Islet of Langerhans (tissue), 1 donor: Measurements from ENCODE around the gene B4GALT5.
"Not testable (repeated sequence)": the region's sequence is repeated elsewhere in the genome, so short reads cannot be mapped to it uniquely, and the experiment has no call there.

Experiments
- FAIRE-seq: peaks from one replicate; lab custom pipeline; 2011; peaks lifted over from hg19 to GRCh38; lab: Jason Lieb, UNC

The B4GALT5 gene

DNA sequence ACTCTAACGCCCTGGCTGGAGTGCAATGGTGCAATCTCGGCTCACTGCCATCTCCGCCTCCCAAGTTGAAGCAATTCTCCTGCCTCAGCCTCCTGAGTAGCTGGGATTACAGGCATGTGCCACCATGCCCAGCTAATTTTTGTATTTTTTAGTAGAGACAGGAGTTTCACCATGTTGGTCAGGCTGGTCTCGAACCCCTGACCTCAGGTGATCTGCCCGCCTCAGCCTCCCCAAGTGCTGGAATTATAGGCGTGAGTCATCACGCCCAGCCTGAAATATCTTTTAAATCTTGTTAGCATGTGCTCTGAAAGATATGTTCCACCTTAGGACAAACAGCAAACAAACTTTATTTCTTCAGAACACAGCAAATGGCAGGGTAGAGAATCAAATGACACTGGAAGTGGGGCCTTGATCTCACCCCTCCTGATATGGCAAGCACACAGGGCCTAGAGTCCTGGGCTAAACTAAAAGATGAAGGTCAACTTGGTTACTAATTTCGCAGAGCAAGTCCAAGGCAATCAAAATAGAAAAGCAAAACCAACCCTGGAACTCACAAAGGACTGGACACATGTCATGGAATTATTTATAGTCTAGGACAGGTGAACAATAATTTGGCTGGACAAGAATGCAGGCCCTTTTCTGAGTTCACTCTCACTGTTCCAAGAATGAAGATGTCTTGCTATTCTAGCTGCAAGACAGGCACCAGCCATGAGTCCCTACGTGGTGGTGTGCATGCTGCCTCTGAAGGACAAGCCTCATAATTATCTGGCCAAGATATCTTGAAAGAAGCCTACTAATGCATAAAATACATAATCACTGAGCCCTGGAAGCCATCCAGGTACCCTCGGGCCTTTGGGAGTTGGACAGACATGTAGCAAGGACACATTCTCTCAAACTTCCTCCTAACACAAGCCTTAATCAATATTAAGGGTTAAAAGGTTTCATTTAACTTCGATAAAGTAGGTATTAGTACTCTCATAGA lies 35.6 kb downstream of the B4GALT5 start:
- FAIRE-seq: no peak

GRCh38 chr20:49676581-49677291 lies 36.9 kb downstream of the B4GALT5 start:
- no peak for FAIRE-seq

DNA sequence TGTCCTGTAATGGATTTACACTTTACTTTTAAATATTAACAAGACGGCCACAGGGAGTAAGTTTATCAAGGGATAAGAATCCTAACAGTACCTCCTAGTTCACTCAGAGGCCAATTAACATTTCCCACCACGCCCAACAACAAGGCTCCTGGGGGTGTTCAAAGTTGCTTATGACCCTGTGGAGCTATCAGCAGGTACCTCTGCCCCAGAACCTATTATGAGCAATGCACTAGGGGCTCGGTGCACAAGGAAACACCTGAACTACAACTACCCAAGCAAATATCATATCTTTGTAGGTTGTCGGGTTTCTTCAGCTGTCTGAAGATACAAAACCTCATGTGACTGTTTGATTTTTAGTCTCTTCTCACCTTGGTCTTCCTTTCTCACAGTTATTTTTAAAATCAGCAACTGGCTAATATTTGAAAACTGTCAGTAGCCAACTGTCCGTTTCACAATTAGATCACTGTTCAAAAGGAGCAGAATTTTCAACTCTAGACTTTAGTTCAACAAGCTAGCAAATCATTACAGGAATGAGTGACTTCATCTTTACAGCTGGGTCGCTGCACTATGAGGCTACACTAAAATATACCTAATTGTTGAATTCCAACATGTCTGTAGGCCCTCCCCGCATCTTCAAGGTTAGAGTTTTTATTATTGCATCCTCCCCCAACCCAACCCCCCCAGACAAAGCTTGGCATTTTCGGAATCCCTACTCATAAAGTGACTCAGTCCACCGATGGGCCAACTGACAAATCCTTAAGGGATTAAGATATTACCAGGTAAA lies 38.1 kb downstream of the B4GALT5 start:
- no peak for FAIRE-seq

DNA sequence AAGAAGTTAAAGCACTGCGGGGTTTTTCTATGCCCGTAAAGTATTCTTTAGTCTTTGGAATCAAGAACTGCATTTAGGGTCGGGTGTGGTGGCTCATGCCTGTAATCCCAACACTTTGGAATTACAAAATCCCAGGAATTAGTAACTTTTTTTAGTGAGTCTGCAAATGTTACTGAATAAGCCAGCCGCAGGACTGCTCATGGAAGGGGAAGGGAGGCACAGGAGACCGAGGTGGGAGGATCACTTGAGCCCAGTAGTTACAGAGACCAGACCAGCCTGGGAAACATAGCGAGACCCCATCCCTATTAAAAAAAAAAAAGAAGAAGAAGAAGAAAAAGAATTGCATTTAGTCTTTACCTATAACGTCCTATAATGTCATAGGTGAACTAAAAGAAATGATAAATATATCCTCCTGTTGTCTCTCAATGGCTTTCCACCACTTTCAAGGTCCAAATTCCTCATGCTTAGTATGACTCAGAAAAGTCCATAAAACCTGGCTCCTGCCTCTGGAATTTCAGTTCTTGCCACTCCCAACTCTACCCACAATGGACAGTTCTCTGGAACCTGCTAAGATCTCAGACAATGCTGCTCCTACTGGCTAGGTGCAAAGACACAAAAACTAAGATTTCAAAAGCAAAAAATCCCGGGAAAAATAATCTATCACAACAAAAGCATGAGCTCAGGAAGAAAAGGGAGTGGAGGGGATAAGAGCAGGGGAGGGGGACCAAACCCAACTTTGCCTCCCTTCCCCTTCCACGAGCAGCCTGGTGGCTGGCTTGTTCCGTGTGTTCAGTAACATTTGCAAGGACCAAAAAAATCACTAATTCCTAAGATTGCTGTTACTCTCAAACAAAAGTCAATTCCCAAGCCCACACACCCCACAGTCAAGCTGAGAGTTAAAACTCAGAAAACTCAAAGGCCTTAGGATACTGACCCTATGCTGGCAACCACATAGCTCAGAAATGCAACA lies 39.0 kb downstream of the B4GALT5 start:
- no peak for FAIRE-seq

GRCh38 chr20:49672096-49672664 lies 41.5 kb downstream of the B4GALT5 start:
- FAIRE-seq: no peak

DNA sequence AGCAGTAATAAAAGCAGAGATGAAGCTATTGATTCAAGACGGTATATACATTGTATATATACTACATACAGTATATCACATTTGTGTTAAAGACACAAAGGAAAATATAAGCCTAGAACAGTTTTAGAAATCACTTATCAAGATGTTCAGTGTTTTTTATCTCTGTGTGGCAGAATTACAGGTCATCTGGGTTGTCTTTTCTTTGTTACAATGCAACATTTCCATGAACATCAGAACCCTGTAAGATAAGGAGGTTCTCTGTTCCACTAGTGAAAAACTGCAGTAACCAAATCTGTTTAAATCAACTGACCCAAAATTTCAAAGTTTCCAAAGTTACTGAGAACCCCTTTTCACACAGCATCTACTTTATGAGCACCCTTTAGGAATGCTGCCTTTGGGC lies 42.2 kb downstream of the B4GALT5 start:
- no peak for FAIRE-seq

GRCh38 chr20:49669601-49670189 lies 44.0 kb downstream of the B4GALT5 start:
- no peak for FAIRE-seq

DNA sequence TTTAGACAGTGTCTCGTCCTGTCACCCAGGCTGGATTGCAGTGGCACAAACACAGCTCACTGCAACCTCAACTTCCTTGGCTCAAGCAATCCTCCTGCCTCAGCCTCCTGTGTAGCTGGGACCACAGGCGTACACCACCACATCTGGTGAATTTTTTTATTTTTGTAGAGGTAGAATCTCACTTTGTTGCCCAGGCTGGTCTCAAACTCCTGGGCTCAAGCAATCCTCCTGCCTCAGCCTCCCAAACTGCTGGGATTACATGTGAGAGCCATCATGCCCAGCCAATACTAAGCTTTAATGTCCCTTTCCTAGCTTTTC lies 44.8 kb downstream of the B4GALT5 start:
- FAIRE-seq: not testable (repeated sequence)

DNA sequence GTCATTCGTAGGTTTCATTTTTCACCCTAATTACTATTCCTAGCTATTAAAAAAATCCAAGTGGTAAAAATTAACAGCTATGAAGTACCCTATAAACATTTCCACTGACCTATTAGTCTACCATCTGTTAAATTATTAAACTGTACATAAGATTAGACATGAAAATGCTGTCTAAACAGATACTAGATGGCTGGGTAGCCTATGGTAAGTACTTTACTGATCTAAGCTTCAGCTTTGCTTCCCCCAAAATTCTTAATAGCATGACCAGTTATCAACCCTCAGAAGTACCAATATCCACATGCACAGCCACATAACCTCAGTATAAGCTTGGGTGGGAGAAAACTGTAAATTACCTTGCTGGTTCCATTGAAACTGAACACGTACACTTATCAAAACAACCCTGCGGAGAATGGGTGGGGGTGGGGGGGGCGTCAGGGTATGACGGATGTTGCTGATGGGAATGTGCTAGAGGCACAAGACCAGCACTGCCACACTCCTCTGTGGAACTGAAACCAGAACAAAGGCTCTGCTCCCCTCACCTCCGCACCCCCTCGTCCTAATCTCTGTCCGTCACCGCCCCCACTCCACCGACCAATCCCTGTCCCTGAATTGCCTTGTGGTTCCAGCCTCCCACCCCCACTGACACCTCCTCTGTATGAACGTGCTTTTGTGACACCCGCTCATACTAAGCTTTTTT lies 45.3 kb downstream of the B4GALT5 start:
- peak; percentile 51 for FAIRE-seq

DNA sequence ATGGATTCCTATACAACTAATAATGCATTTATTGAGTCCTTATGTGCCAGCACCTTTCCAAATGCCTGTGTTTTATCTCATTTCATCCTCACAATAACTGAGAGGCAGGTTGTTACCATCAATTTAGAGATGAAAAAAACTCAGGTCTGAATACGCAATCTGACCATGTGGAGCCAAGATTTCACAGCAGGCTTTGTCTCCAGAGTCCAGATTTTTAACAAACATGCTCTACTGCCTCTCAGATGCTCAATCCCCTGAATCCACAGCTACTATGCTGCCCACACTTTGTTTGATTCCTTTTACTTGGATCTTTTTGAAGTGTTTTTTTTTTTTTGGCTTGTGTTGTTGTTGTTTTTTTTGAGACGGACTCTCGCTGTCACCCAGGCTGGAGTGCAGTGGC lies 46.8 kb downstream of the B4GALT5 start:
- FAIRE-seq: no peak

- FAIRE-seq: no peak
These were observed 47.9 kb downstream of the B4GALT5 start for GRCh38 chr20:49665796-49666195.

DNA sequence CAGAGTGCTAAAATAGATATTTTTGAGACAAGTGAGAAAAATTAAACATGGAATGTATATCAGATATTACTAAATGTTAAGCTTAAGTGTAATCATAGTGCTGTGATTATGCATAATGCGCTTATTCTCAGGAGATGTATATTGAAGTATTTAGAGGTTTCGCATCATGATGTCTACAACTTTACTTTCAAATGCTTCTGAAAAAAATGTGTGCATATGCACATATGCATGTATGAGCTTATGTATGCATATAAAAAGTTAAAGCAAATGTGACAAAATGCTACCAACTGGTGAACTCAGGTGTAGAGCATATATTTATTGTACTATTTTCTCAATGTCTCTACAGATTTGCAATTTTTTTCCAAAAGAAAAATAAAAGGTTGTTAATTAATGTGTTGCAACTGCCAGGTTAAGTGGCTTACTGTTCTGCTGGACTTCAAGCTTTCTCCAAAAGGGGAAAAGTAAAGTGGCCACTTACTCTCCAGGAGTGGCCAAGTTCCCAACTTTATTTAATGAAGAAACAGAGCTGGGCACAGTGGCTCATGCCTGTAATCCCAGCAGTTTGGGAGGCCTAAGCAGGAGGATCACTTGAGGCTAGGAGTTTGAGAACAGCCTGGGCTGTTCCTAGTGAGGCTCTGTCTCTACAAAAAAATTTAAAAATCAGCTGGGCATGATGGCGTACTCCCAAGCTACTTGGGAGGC lies 48.9 kb downstream of the B4GALT5 start:
- FAIRE-seq: no peak

- FAIRE-seq: no peak
These were observed 50.6 kb downstream of the B4GALT5 start for GRCh38 chr20:49663112-49663511.

DNA sequence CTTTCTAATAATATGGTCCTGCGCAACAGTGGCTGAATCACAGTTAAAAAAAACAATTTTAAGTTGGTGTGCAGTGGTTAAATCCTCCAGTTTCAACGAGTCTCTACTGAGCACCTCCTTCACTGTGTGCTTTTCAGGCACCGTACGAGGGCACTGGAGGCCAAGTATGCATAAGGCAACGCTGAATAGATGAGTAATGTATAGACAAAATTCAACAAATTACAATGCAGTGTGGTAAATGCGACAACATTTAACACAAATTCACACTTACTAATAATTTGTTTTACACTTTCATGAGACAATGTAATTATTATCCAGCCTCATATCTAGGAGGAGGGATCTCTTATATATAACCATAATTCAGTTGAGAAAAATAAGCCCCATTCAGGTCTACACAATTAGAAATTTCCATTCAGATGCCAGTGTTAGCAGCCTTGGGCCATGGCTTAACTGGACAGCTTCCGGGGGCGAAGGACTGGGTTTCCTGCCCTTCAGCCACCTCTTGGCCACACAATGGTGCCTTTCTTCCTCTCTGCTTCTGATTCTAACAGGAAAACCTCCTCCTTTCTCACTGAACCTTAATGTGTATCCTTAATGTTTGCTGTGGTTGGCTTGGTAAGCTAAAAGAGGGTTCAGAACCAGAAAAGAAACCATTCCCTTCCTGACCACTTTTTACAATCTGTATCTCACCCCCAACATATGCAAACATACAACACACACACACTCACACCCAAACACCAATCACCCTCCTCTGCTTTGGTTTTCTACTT lies 51.9 kb downstream of the B4GALT5 start:
- FAIRE-seq: no peak

GRCh38 chr20:49660912-49661311 lies 52.8 kb downstream of the B4GALT5 start:
- no peak for FAIRE-seq

DNA sequence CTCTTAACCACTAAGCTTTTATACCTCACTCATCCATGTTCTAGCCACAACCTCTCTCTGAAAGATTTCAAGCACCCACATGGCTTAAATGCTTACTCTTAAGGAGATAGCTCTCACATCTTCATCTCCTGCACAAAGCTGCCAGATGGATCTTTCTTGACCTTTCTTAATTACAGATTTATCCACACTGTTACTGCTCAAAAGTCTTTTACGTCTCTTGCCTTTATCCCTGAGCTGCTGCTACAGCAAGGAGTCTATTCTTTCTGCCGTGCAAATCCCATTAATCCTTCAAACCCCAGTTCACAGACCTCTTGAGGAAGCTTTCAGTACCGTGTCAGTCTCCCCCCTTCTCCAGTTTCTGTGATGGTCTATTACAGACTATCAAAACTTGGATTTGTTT lies 54.6 kb downstream of the B4GALT5 start:
- no peak for FAIRE-seq

DNA sequence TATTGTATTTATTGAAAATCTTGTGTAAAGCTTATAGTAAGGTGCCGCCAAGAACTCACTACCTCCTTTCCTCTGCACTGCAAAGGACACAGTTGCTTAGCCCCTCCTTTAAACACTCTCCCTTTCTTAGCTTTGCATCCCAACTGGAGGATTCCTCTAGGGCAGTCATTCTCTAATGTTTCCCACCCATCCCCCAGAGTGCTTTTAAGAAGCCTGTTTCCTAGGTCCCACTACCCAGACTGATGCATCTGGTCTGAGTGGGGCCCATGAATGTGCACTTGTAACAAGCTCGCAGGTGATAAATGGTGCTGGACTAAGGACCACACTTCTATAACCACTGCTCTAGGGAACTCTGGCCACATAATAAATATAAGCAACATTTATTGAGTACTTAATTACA lies 55.2 kb downstream of the B4GALT5 start:
- FAIRE-seq: no peak

DNA sequence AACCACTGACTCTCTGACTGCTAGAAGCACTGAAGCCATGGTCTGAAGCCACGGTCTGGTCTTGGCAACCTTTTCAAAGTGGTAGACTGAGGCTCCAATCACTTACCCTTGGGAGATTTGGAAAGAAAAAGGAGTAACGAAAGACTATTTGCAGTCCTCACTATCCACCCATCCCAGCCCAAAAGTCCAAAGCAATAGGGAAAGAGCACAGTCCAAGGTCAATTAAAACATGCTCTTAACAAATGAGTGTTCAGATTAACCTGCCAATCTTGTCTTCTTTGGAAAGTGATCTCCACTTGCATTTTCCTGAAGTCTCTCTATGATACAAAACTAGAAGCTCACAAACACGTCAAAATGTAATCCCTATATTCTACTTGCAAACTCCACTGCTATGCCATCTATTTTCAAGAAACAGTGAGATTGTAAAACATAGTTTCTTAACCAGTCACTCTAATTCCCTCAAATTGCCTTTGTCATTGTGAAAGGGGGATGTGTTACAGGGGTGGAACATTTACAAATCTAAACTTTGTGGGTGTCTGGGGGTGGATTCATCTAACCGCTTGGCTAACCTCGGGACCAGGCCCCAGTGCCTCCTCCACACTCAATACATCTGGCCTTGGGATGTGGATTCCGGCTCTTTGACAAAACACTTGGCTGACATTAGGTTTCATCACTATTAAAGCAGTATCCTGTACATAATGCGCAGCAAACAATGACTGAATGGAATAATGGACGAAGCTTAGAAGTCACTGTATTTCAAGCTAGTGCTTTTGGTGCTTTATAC lies 56.4 kb downstream of the B4GALT5 start:
- no peak for FAIRE-seq
